NCI-H446 treated with DMSO at 0.1 percent for 48 hours (cell line): ENCODE data around the gene TRAF3IP1.
"Not testable (repeated sequence)": the region's sequence is repeated elsewhere in the genome, so short reads cannot be mapped to it uniquely, and the experiment has no call there.

ENCODE experiments used
- DNase-seq: peaks from one replicate; lab custom pipeline; 2025; lab: John Stamatoyannopoulos, UW

The TRAF3IP1 gene

GRCh38 chr2:238339814-238340213 is 19.5 kb downstream of the TRAF3IP1 start:
- DNase-seq = no peak

- no peak for DNase-seq
Measured at GRCh38 chr2:238341536-238341935, 21.2 kb downstream of the TRAF3IP1 start.

GRCh38 chr2:238344035-238344434 is 23.7 kb downstream of the TRAF3IP1 start:
- DNase-seq = no peak

- DNase-seq = no peak
Measured at GRCh38 chr2:238344517-238344916, 24.2 kb downstream of the TRAF3IP1 start.

GRCh38 chr2:238345297-238345968 is 25.1 kb downstream of the TRAF3IP1 start:
- no peak for DNase-seq

- no peak for DNase-seq
Measured at GRCh38 chr2:238346544-238346943, 26.2 kb downstream of the TRAF3IP1 start.

- no peak for DNase-seq
Measured at GRCh38 chr2:238350150-238350897, 30.0 kb downstream of the TRAF3IP1 start.

GRCh38 chr2:238351315-238351714 is 31.0 kb downstream of the TRAF3IP1 start:
- no peak for DNase-seq

GRCh38 chr2:238352361-238352760 is 32.0 kb downstream of the TRAF3IP1 start:
- DNase-seq = no peak

GRCh38 chr2:238358769-238359168 is 38.5 kb downstream of the TRAF3IP1 start:
- peak; percentile 15 for DNase-seq

- no peak for DNase-seq
Measured at GRCh38 chr2:238359403-238359802, 39.1 kb downstream of the TRAF3IP1 start.

GRCh38 chr2:238361877-238362276 is 41.6 kb downstream of the TRAF3IP1 start:
- no peak for DNase-seq

- peak; percentile 72 for DNase-seq
Measured at GRCh38 chr2:238362626-238363025, 42.3 kb downstream of the TRAF3IP1 start.

GRCh38 chr2:238369591-238370040 is 49.3 kb downstream of the TRAF3IP1 start:
- DNase-seq = no peak

GRCh38 chr2:238370094-238370822 is 49.9 kb downstream of the TRAF3IP1 start:
- DNase-seq = no peak

- DNase-seq = peak; percentile 25
Measured at GRCh38 chr2:238370823-238371372, 50.6 kb downstream of the TRAF3IP1 start.

GRCh38 chr2:238372277-238372676 is 52.0 kb downstream of the TRAF3IP1 start:
- not testable (repeated sequence) for DNase-seq

- DNase-seq = no peak
Measured at GRCh38 chr2:238376884-238377391, 56.6 kb downstream of the TRAF3IP1 start.

- DNase-seq = peak; percentile 51
Measured at GRCh38 chr2:238378230-238379095, 58.1 kb downstream of the TRAF3IP1 start.

GRCh38 chr2:238379096-238379810 is 58.9 kb downstream of the TRAF3IP1 start:
- no peak for DNase-seq

- no peak for DNase-seq
Measured at GRCh38 chr2:238380336-238380735, 60.0 kb downstream of the TRAF3IP1 start.
